Tibial nerve (tissue), 4 donors: ENCODE data around the gene PSMC3. TPM values are rescaled to one million over a fixed set of nuclear protein-coding genes. Genes with fewer than 3 reads are reported as not detected.

ENCODE experiments used
- DNase-seq, 2 donors: peaks; one replicate each; pipeline ENCODE4 v3.0.0-alpha.2; 2019; ENCODE audit warnings: low spot score in 2 of 2
- H3K27ac ChIP-seq, 4 donors: fragments of 200-600 bp; sonication (generic) in 3 of 4; one replicate each; pipeline ENCODE4 v1.5.1; 2017 to 2019; ENCODE audit warnings: mild to moderate bottlenecking in 1 of 4
- H3K27me3 ChIP-seq, 2 donors: fragments of 200-600 bp; sonication (generic) in 1 of 2; one replicate each; pipeline versions ENCODE4 v1.5.1 to v1.6.0; 2017 to 2019
- H3K36me3 ChIP-seq, 3 donors: fragments of 200-600 bp; sonication (generic); one replicate each; pipeline ENCODE4 v1.5.1; 2018 to 2019
- H3K4me1 ChIP-seq, 4 donors: fragments of 200-600 bp; sonication (generic) in 3 of 4; one replicate each; pipeline ENCODE4 v1.5.1; 2017 to 2019
- H3K4me3 ChIP-seq, 4 donors: fragments of 200-600 bp; sonication (generic) in 3 of 4; one replicate each; pipeline ENCODE4 v1.5.1; 2017 to 2019; ENCODE audit warnings: mild to moderate bottlenecking in 1 of 4, moderate library complexity in 1 of 4
- H3K9me3 ChIP-seq, 4 donors: fragments of 200-600 bp; sonication (generic) in 3 of 4; one replicate each; pipeline ENCODE4 v1.5.1; 2017 to 2019
- CTCF ChIP-seq, 5 experiments: fragments of 200-600 bp in 3 of 5; fragments of 450-650 bp in 2 of 5; sonication (generic) in 3 of 5; IDR thresholded peaks; one replicate each; pipeline ENCODE4 v1.5.1; 2016 to 2019; ENCODE audit warnings: antibody characterized with exemption in 5 of 5, mild to moderate bottlenecking in 3 of 5, moderate library complexity in 2 of 5
- EP300 ChIP-seq, 2 donors: sonication (generic); formaldehyde crosslinking; IDR thresholded peaks; one replicate each; pipeline ENCODE4 v1.6.1; 2017; ENCODE audit warnings: antibody characterized with exemption in 2 of 2, mild to moderate bottlenecking in 1 of 2
- POLR2A ChIP-seq, 2 donors: fragments of 450-650 bp; IDR thresholded peaks; one replicate each; pipeline ENCODE4 v1.6.1; 2017; ENCODE audit warnings: antibody characterized with exemption in 2 of 2, mild to moderate bottlenecking in 2 of 2, moderate library complexity in 2 of 2
- WGBS, 2 donors: methylation state at CpG; one replicate each; pipeline ENCODE4 v1.1.5; 2018; 5-methylcytosine and 5-hydroxymethylcytosine counted together
- total RNA-seq, 4 donors: library from RNA; depleted of rRNA; stranded (reverse); fragments of >200 nt; gene quantifications; one replicate each; pipeline ENCODE4 v1.1.0, GENCODE V29; 2016

PSMC3 gene
- total RNA-seq, 4 donors from 2014 or later, result 103 to 147 (median 128) TPM

- no peak for DNase-seq
- H3K4me1 ChIP-seq, result peaks cover 0 to 23% (median 0%) of the 10 kb centered on the region in 4 donors
- no peaks in the 10 kb centered on the region for H3K27me3 ChIP-seq
- no peaks in the 10 kb centered on the region for H3K9me3 ChIP-seq
- H3K36me3 ChIP-seq, result no peaks in the 10 kb centered on the region
- TF ChIP-seq EP300 (IDR thresholded peaks at IDR 0.05), result no peak
- no peak for TF ChIP-seq CTCF (IDR thresholded peaks at IDR 0.05)
- TF ChIP-seq POLR2A (IDR thresholded peaks at IDR 0.05), result no peak
- H3K27ac ChIP-seq, result peak overlapping the region in 3 of 4 donors; percentile 80 to 89 (median 87)
- peak overlapping the region in 1 of 4 donors; percentile 28 for H3K4me3 ChIP-seq
- 61 to 62% methylated on average over 10 to 17 of the region's 20 CpGs for WGBS, 2 donors
Observed at GRCh38 chr11:47393163-47394049, 32.8 kb downstream of the PSMC3 start.

GRCh38 chr11:47392546-47393162, 33.6 kb downstream of the PSMC3 start:
- peak overlapping the region in 3 of 4 donors; percentile 28 to 89 (median 80) for H3K27ac ChIP-seq
- 82 to 84% methylated on average over 12 to 14 of the region's 14 CpGs for WGBS, 2 donors
- H3K9me3 ChIP-seq, result no peaks in the 10 kb centered on the region
- H3K27me3 ChIP-seq, result no peaks in the 10 kb centered on the region
- no peak for DNase-seq
- H3K4me1 ChIP-seq, result peaks cover 0 to 23% (median 0%) of the 10 kb centered on the region in 4 donors
- no peak overlapping the region for H3K4me3 ChIP-seq
- H3K36me3 ChIP-seq, result no peaks in the 10 kb centered on the region
- TF ChIP-seq CTCF (IDR thresholded peaks at IDR 0.05) (no peak), EP300 (IDR thresholded peaks at IDR 0.05) (no peak), POLR2A (IDR thresholded peaks at IDR 0.05) (no peak)

GRCh38 chr11:47391711-47392432, 34.4 kb downstream of the PSMC3 start:
- WGBS, 2 donors, result 85 to 89% methylated on average over 16 of the region's 16 CpGs
- peaks cover 0 to 23% (median 0%) of the 10 kb centered on the region in 4 donors for H3K4me1 ChIP-seq
- H3K36me3 ChIP-seq, result no peaks in the 10 kb centered on the region
- no peaks in the 10 kb centered on the region for H3K27me3 ChIP-seq
- H3K27ac ChIP-seq, result peak overlapping the region in 3 of 4 donors; percentile 6 to 52 (median 27)
- TF ChIP-seq CTCF (IDR thresholded peaks at IDR 0.05), result no peak
- no peak for TF ChIP-seq POLR2A (IDR thresholded peaks at IDR 0.05)
- TF ChIP-seq EP300 (IDR thresholded peaks at IDR 0.05), result no peak
- no peak for DNase-seq
- no peaks in the 10 kb centered on the region for H3K9me3 ChIP-seq
- no peak overlapping the region for H3K4me3 ChIP-seq

DNA sequence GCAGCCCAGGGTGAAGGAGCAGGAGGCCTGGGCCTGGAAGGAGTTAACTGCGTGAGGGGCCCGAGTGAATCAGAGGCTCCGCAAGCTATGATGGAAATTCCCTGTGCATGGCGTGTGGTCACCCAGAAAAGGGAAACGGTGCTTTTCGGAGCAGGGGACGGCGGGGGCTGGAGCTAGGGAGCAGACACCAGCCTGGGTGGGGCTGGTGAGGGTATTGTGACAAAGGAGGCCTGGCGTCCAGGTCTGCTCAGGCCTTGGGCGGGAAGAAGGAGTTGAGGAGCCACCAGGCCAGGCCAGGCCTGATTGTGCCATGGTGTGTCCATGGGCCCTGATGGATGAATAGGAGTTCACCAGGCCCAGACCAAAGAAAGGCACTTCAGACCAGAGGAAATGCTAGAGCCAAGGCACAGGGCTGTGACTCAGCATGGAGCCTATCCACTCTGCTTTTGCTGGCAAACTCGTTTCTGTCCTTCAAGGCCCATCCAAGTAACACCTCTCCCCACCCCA, 35.1 kb downstream of the PSMC3 start:
- Histone ChIP-seq H3K9me3 (no peaks in the 10 kb centered on the region), H3K4me3 (no peak overlapping the region), H3K36me3 (no peaks in the 10 kb centered on the region), H3K27me3 (no peaks in the 10 kb centered on the region), H3K27ac (peak overlapping the region in 3 of 4 donors; percentile 6 to 55 (median 27)), H3K4me1 (peaks cover 0 to 23% (median 0%) of the 10 kb centered on the region in 4 donors)
- 62 to 73% methylated on average over 11 of the region's 11 CpGs for WGBS, 2 donors
- TF ChIP-seq EP300 (IDR thresholded peaks at IDR 0.05) (peak in 1 of 2 donors; percentile 29), POLR2A (IDR thresholded peaks at IDR 0.05) (no peak)
- no peak for DNase-seq

DNA sequence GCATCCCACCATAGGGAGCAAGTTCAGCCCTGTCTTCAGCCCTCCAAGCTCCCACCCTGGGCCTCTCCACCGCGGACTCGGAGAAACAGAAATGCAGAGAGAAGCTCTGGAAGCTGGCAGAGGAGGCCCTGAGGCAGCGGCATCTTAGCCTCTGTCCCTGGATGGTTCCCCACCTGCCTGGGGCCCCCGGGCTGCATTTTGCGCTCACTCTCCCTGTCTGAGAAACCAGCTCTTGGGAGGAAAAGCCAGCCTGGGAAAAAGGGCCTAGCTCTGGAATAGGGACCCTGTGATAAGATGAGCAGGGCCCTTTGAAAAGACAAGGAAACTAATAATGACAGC, 35.8 kb downstream of the PSMC3 start:
- TF ChIP-seq CTCF (IDR thresholded peaks at IDR 0.05), result no peak
- TF ChIP-seq POLR2A (IDR thresholded peaks at IDR 0.05), result no peak
- no peak for TF ChIP-seq EP300 (IDR thresholded peaks at IDR 0.05)
- peaks cover 0 to 18% (median 0%) of the 10 kb centered on the region in 4 donors for H3K4me1 ChIP-seq
- no peak overlapping the region for H3K4me3 ChIP-seq
- H3K36me3 ChIP-seq, result no peaks in the 10 kb centered on the region
- no peaks in the 10 kb centered on the region for H3K9me3 ChIP-seq
- WGBS, 2 donors, result 87 to 97% methylated on average over 6 of the region's 6 CpGs
- H3K27me3 ChIP-seq, result no peaks in the 10 kb centered on the region
- peak overlapping the region in 2 of 4 donors; percentile 27 to 55 for H3K27ac ChIP-seq
- DNase-seq, result no peak
